ENCODE data around the gene MATN4.

The MATN4 gene

DNA sequence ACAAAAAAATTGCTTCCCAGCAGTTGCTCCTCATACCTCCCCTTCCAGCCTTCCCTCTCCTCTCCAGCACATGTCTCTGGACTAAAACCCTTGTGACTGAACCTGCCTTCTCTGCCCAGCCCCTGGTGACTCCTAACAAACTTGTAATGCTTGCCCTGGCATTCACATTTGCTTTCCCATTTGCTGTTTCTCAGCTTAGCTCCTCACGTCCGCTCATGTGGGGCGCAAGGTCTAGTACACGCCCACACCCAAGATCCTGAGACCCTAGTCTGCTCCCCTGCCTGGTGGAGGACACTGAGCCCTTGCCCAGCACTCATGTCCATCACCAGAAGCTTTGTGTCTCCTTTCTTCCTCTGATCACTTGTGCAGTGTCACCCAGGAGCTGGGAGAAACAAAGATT is 19.7 kb downstream of the MATN4 start:
- no peak overlapping the region for H3K4me3 ChIP-seq (ENCODE audit: low read length)
- peaks cover 7% of the 10 kb centered on the region for H3K4me1 ChIP-seq (ENCODE audit: insufficient read depth, low read length)
- H3K27me3 ChIP-seq (ENCODE audit: insufficient read depth, low read length): no peaks in the 10 kb centered on the region
- no peaks in the 10 kb centered on the region for H3K9me3 ChIP-seq (ENCODE audit: low read length)
- H2AFZ ChIP-seq (ENCODE audit: low read depth, low read length): no peak overlapping the region
- no peaks in the 10 kb centered on the region for H3K36me3 ChIP-seq (ENCODE audit: insufficient read depth, low read length)

DNA sequence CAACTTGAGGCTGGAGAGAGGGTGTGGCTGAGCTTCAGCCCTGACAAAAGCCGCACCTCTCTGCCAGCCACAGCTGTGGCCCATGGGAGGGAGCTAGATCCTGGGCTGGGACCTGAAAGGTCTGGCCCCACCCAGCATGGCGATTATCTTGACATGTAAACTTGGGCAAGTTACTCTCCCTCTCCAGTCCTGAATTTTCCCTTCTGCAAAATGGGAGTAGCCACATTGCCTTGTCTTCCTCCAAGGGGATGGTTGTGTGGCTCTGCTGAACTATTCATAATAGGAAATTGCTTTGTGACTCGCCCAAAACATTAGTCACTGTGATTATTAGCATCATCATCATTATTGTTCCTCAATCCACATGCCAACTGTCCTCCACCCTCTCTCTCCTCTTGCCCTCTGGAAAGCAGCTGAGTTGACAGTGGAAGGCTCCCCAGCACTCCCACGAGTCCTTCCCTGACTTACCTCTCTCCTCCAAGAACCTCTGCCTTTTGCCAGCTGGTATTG is 24.5 kb downstream of the MATN4 start:
- Histone ChIP-seq H3K4me3 (ENCODE audit: low read length) (no peak overlapping the region), H2AFZ (ENCODE audit: low read depth, low read length) (no peak overlapping the region), H3K27me3 (ENCODE audit: insufficient read depth, low read length) (no peaks in the 10 kb centered on the region), H3K4me1 (ENCODE audit: insufficient read depth, low read length) (no peaks in the 10 kb centered on the region), H3K36me3 (ENCODE audit: insufficient read depth, low read length) (no peaks in the 10 kb centered on the region), H3K9me3 (ENCODE audit: low read length) (no peaks in the 10 kb centered on the region)

DNA sequence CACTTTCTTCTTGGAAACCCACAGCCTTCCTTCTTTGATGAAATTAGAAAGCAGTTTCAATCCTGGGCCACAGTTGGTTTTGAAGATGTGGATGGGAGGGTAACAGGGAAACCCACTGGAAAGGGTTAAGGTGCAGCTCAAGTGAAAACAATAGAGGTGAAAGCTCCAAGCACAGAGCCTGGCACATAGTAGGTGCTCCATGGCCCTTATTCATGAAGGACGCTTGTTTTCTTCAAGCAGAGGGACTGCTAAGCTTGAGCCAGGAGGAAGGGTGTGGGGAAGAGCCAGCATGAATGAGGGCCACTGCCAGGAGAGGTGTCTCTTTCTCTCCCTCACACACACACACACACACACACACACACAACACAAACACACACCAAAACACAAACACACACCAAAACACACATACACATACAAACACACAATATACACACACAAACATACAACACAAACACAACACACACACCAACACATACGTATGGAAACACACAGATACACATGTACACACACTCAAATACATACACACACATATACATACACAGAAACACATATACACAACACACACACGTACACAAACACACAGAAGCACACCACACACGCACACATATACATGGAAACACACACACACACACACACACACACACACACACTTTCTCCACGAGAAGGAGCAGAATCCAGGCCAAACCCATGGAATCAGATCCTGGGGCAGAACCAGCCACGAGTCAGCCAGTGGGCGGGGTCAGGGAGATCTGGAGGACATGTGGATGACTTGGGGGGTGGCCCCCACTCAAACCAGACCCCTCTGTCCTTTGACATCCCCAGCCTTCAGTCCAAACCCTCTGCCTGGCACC is 25.2 kb downstream of the MATN4 start:
- no peaks in the 10 kb centered on the region for H3K27me3 ChIP-seq (ENCODE audit: insufficient read depth, low read length)
- H3K4me1 ChIP-seq (ENCODE audit: insufficient read depth, low read length): no peaks in the 10 kb centered on the region
- no peak overlapping the region for H3K4me3 ChIP-seq (ENCODE audit: low read length)
- H3K36me3 ChIP-seq (ENCODE audit: insufficient read depth, low read length): no peaks in the 10 kb centered on the region
- no peak overlapping the region for H2AFZ ChIP-seq (ENCODE audit: low read depth, low read length)
- no peaks in the 10 kb centered on the region for H3K9me3 ChIP-seq (ENCODE audit: low read length)

DNA sequence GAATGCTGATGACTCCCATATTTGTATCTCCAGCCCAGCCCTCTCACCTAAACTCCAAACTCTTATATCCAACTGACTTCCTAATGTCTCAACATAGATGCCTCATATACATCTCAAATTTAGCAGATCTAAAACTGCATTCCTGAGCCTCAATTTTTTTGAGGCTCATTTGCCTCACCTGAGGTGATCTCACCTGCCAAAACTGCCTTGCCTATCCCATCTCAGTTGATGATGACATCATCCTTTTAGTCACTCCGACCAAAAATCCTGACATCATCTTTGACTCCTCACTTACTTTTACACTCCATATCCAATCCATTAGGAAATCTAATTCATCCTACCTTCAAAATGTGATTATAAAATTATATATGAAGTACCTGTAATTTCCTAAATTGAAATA is 28.1 kb downstream of the MATN4 start:
- Histone ChIP-seq H3K9me3 (ENCODE audit: low read length) (no peaks in the 10 kb centered on the region), H2AFZ (ENCODE audit: low read depth, low read length) (no peak overlapping the region)

DNA sequence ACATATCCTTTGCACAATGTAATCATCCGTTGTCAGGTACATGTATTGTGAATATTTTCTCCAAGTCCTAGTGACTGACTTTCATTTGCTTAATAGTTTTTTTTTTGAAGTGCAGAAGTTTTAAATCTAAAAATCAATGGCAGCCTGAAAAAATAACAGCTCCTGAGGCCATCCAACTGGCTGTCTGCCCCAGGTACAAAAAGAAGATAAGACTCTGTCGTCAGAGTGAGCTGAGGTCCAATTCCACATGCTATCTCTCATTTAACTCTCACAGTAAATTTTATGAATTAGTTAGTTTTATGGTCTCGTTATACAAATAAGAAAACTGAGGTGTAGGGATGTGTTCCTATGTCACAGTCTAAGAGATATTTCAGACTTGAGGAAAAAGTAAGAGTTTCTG is 32.8 kb downstream of the MATN4 start:
- H3K4me3 ChIP-seq (ENCODE audit: low read length): no peak overlapping the region

More for the DNA sequence above, 28.1 kb downstream of the MATN4 start:
- no peaks in the 10 kb centered on the region for H3K27me3 ChIP-seq (ENCODE audit: insufficient read depth, low read length)
- no peak overlapping the region for H3K4me3 ChIP-seq (ENCODE audit: low read length)
- no peaks in the 10 kb centered on the region for H3K4me1 ChIP-seq (ENCODE audit: insufficient read depth, low read length)
- H3K36me3 ChIP-seq (ENCODE audit: insufficient read depth, low read length): no peaks in the 10 kb centered on the region

DNA sequence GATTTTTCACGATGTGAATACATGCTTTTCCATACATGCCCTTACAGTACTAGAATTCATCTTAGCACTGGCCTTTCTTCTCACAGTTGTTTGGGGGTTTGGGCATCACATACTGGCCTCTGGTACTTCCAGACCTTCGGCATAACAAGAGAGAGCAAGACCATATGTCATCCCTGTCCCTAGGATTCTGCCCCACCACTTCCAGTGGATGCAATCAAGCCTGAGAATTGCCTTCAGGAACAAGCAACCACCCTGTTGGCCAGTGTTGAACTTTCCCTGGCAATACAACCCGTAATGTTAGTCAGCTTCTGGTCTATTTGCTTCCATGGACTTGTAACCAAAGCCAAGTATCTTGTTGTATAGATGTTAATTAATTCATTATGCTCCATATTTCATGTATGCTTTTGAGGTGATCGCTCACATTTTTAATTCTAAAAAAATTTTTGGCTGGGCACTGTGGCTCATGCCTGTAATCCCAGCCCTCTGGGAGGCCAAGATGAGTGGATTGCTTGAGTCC is 38.3 kb downstream of the MATN4 start:
- H3K27me3 ChIP-seq (ENCODE audit: insufficient read depth, low read length): peaks cover 6% of the 10 kb centered on the region
- H3K9me3 ChIP-seq (ENCODE audit: low read length): no peaks in the 10 kb centered on the region

More for the DNA sequence above, 32.8 kb downstream of the MATN4 start:
- no peaks in the 10 kb centered on the region for H3K9me3 ChIP-seq (ENCODE audit: low read length)
- no peak overlapping the region for H2AFZ ChIP-seq (ENCODE audit: low read depth, low read length)
- no peaks in the 10 kb centered on the region for H3K36me3 ChIP-seq (ENCODE audit: insufficient read depth, low read length)
- H3K27me3 ChIP-seq (ENCODE audit: insufficient read depth, low read length): peaks cover 2% of the 10 kb centered on the region
- H3K4me1 ChIP-seq (ENCODE audit: insufficient read depth, low read length): no peaks in the 10 kb centered on the region

DNA sequence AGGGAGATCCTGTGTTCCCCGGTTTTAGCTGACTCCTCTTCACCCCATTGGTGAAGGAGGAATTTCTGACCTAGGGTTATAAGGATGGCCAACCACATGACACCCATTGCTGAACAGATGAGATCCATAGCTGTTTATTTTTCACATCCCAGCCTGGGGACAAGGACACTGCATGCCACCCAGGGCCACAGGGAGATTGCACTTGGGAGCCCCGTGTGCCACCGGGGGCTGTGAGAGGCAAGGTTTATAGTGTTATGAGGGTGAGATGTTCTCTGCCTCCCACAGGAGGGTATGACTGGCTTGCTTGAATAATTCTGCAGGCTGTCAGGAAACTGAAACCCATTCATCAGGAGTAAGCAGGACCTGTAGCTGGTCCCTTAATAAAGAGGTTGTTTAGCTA is 39.0 kb downstream of the MATN4 start:
- no peak overlapping the region for H3K4me3 ChIP-seq (ENCODE audit: low read length)
- no peaks in the 10 kb centered on the region for H3K4me1 ChIP-seq (ENCODE audit: insufficient read depth, low read length)
- no peaks in the 10 kb centered on the region for H3K36me3 ChIP-seq (ENCODE audit: insufficient read depth, low read length)
- peaks cover 9% of the 10 kb centered on the region for H3K27me3 ChIP-seq (ENCODE audit: insufficient read depth, low read length)
- no peaks in the 10 kb centered on the region for H3K9me3 ChIP-seq (ENCODE audit: low read length)
- no peak overlapping the region for H2AFZ ChIP-seq (ENCODE audit: low read depth, low read length)

More for the DNA sequence above, 38.3 kb downstream of the MATN4 start:
- Histone ChIP-seq H3K4me3 (ENCODE audit: low read length) (no peak overlapping the region), H3K4me1 (ENCODE audit: insufficient read depth, low read length) (no peaks in the 10 kb centered on the region), H2AFZ (ENCODE audit: low read depth, low read length) (no peak overlapping the region), H3K36me3 (ENCODE audit: insufficient read depth, low read length) (no peaks in the 10 kb centered on the region)

DNA sequence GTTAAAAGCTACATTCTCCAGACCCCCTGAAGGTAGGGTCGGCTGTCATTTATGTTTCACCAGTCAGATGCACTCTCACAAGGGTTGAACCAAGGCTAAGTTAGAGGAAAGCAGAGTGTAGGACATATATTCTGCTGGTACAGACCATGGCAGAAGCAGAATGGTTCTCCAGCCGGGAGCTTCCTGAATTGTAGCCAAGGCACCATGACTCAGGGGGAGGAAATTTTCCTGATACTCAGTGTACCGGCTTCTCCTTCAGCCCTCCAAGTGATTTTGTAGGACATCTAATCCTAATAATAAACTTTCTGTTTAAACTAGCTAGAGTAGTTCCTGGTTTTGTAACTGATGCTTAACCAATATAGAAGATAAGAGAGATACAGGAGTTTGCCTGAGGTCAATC is 39.6 kb downstream of the MATN4 start:
- H3K27me3 ChIP-seq (ENCODE audit: insufficient read depth, low read length): peaks cover 9% of the 10 kb centered on the region
- no peaks in the 10 kb centered on the region for H3K36me3 ChIP-seq (ENCODE audit: insufficient read depth, low read length)
- H3K4me1 ChIP-seq (ENCODE audit: insufficient read depth, low read length): no peaks in the 10 kb centered on the region
- H3K4me3 ChIP-seq (ENCODE audit: low read length): no peak overlapping the region
- no peaks in the 10 kb centered on the region for H3K9me3 ChIP-seq (ENCODE audit: low read length)
- H2AFZ ChIP-seq (ENCODE audit: low read depth, low read length): no peak overlapping the region

DNA sequence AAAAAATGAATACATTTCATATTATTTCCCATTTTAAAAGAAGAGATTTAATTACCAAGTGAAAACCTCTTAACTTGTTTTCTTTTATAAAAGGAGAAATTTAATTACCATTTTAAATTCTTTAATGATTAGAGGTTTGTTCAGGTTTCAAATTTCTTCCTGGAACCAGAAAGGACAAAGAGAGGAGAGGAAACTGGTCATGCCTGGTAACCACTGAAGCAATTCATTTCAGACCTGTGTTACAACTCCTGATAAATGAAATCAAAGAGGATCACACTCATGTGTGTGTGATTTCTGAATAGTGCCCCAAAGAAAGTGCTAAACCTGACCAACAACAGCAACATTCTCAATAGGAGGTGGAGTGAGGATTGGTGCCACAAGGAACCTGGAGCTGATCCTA is 41.1 kb downstream of the MATN4 start:
- Histone ChIP-seq H3K27me3 (ENCODE audit: insufficient read depth, low read length) (peaks cover 9% of the 10 kb centered on the region), H3K4me3 (ENCODE audit: low read length) (no peak overlapping the region), H2AFZ (ENCODE audit: low read depth, low read length) (no peak overlapping the region), H3K36me3 (ENCODE audit: insufficient read depth, low read length) (no peaks in the 10 kb centered on the region), H3K4me1 (ENCODE audit: insufficient read depth, low read length) (no peaks in the 10 kb centered on the region), H3K9me3 (ENCODE audit: low read length) (no peaks in the 10 kb centered on the region)

DNA sequence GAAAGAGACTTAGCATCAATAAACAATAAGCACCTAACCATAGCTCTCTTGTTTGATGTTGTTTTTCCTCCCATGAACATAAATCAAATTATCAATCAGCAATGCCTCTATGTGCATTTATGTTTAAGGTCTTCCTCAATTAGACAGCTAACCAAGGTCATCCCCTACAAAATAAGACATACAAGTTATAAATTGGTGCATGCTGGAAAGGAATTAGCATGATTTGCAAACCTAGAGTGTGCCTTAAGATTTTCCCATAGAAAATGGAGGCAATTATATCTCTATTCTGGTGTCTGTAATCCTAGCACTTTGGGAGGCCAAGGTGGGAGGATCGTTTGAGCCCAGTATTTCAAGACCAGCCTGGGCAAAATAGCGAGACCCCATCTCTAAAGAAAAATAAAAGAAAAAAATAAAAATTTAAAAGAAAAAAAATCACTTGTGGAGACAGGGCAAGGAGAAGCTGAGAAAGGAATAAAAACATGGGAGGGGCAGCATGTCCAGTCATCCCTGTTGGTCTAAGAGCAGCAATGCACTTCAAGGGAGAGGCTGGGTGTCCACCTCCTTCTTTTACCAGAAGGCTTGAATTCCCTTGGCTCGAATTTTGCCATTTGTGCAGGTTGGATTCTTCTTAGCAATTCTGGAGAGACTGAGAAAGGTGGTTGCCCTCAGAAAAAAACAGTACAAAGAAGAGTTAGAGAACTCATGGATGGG is 44.4 kb downstream of the MATN4 start:
- peaks cover 7% of the 10 kb centered on the region for H3K27me3 ChIP-seq (ENCODE audit: insufficient read depth, low read length)
- H3K9me3 ChIP-seq (ENCODE audit: low read length): no peaks in the 10 kb centered on the region
- no peak overlapping the region for H2AFZ ChIP-seq (ENCODE audit: low read depth, low read length)
- H3K4me3 ChIP-seq (ENCODE audit: low read length): no peak overlapping the region
- H3K4me1 ChIP-seq (ENCODE audit: insufficient read depth, low read length): peaks cover 8% of the 10 kb centered on the region
- no peaks in the 10 kb centered on the region for H3K36me3 ChIP-seq (ENCODE audit: insufficient read depth, low read length)

DNA sequence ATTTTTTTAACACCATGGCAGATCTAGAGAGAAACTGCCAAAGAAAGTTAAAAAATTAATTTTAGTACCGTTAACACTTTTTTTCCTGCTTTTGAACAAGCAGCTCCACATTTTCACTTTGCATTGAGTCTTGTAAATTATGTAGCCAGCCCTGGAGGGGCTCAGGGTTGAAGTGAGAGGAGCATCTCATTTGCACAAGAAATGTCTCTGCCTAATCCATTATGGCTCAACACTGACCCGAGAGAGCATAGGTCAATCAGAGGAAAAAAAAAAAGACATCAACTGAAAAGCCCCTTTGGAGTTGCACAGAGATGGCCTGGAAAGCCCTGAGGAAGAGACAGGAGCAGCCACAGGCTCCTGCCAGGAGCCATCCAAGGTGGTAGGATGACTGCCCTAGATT is 49.4 kb downstream of the MATN4 start:
- Histone ChIP-seq H3K4me3 (ENCODE audit: low read length) (no peak overlapping the region), H3K27me3 (ENCODE audit: insufficient read depth, low read length) (no peaks in the 10 kb centered on the region), H3K9me3 (ENCODE audit: low read length) (no peaks in the 10 kb centered on the region), H3K4me1 (ENCODE audit: insufficient read depth, low read length) (peaks cover 21% of the 10 kb centered on the region), H2AFZ (ENCODE audit: low read depth, low read length) (no peak overlapping the region), H3K36me3 (ENCODE audit: insufficient read depth, low read length) (no peaks in the 10 kb centered on the region)

DNA sequence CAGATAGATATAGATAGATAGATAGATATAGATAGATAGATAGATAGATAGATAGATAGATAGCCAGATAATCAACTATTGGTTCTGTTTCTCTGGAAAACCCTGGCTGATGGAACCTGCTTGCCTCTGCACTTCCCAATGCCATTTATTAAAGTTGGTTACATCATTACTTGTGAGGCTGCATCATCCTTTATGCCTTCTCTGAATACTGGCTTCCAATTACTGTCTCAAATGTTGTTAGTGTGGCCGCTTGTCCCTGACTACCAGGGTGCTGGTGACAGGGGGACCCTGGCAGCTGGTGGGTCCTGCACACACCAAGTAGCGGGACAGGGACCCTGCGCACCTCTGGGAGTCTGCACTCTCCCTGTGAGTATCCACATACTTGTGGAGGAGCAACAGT is 49.8 kb downstream of the MATN4 start:
- H3K36me3 ChIP-seq (ENCODE audit: insufficient read depth, low read length): no peaks in the 10 kb centered on the region
- no peaks in the 10 kb centered on the region for H3K9me3 ChIP-seq (ENCODE audit: low read length)
- H2AFZ ChIP-seq (ENCODE audit: low read depth, low read length): no peak overlapping the region
- H3K27me3 ChIP-seq (ENCODE audit: insufficient read depth, low read length): no peaks in the 10 kb centered on the region
- H3K4me3 ChIP-seq (ENCODE audit: low read length): no peak overlapping the region
- peaks cover 21% of the 10 kb centered on the region for H3K4me1 ChIP-seq (ENCODE audit: insufficient read depth, low read length)

DNA sequence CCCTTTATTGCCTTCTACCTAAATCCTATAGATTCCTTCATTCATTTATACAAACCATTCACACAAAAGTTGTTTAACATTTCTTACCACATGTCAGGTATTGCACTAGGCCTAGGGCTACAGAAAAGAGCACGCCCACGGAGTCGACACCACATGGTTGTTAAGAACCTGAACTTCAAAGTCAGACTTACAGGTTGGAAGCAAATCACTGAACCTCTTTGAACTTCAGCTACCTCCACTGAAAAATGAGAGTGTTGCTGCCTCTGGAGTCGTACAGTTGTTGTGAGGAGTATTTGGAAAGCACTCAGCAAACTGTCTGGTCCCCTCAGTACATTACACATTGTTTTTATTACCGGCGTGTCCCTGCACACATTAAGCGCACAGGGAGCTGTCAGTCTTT is 50.4 kb downstream of the MATN4 start:
- Histone ChIP-seq H3K36me3 (ENCODE audit: insufficient read depth, low read length) (no peaks in the 10 kb centered on the region), H3K4me3 (ENCODE audit: low read length) (no peak overlapping the region), H3K9me3 (ENCODE audit: low read length) (no peaks in the 10 kb centered on the region), H3K4me1 (ENCODE audit: insufficient read depth, low read length) (peaks cover 21% of the 10 kb centered on the region), H2AFZ (ENCODE audit: low read depth, low read length) (no peak overlapping the region), H3K27me3 (ENCODE audit: insufficient read depth, low read length) (no peaks in the 10 kb centered on the region)

Data from neuron (in vitro differentiated cells).